ENCODE results near the gene ERC2. TPM values are rescaled to one million over a fixed set of nuclear protein-coding genes. Genes with fewer than 3 reads are reported as not detected.

Gene ERC2
- total and polyA plus RNA-seq, 2 donors (not counting 3 experiments of a cell fraction or from before 2014, with no cell fraction given), result 5.6 to 15.5 TPM

DNA sequence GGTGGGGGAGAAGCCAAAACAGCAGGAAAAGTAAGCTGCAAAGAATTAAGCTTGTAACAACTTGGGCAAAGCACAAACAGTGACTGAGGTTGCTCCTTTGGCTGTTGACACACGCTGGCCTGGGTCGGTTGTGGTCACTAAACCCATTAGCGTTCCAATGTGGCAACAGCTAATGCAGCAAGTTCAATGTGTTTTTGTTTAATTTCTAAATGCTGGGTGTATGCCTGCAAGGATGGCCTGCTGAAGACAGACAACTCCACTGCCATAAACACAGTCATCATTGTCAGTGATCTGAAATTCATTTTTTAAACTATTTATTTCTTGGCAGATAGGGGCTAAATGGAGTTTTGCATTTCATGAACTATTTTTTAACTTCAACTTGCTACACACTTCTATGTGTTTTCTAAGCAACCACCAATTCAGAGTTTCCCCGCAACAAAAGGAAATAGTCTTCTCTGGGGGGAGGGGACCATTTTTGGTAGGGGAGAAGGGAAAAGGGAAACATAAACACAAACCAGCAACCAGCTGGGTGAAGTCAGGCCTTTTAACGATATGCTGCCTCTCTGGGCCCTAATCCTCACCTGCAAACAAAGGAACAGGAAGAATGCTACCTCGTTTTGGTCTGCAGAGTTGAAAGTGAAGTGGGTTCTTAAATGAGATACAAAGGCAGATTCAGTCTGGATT lies 946.4 kb downstream of the ERC2 start:
- H3K9me1 ChIP-seq (replicated peaks; ENCODE audit: control insufficient read depth, extremely low read depth, insufficient read depth, low read length), result no peaks in the 10 kb centered on the region
- no peak overlapping the region for H3K27ac ChIP-seq (ENCODE audit: insufficient read depth, low read depth, low read length)
- POLR2A ChIA-PET, result interaction anchor here (0.7 kb wide), 1 partner anchor 16 kb away, joined by 3 read pairs; no protein-coding TSS in a partner anchor
- dilution Hi-C loops (cut with MboI; ENCODE audit: extremely low pct_ligation_motif_present, low sequenced_read_pairs) (no loop called here), intact Hi-C loops (cut with micrococcal nuclease) (no loop called here)
- H3K79me2 ChIP-seq (ENCODE audit: control insufficient read depth, insufficient read depth, low read length), result no peaks in the 10 kb centered on the region
- H3K9me3 ChIP-seq (replicated peaks; ENCODE audit: control insufficient read depth, insufficient read depth, low read length), result no peaks in the 10 kb centered on the region
- DNase-seq (ENCODE audit: low read depth, low spot score) (no peak), FAIRE-seq (no peak)
- no peak for TF ChIP-seq EZH2 (IDR thresholded peaks at IDR 0.05; ENCODE audit: borderline replicate concordance, low read depth, low read length, severe bottlenecking)
- no peak for TF ChIP-seq JUN (IDR thresholded peaks at IDR 0.05; ENCODE audit: borderline replicate concordance, insufficient read depth, insufficient read length, low read depth)
- TF ChIP-seq POLR2A (IDR thresholded peaks at IDR 0.05; ENCODE audit: low read depth, low read length), result no peak
- no peak for TF ChIP-seq MYC (IDR thresholded peaks at IDR 0.05; ENCODE audit: low read depth, low read length)
- TF ChIP-seq POLR2AphosphoS5 (IDR thresholded peaks at IDR 0.05; ENCODE audit: insufficient read depth, low read depth, low read length), result no peak
- no peak for TF ChIP-seq FOS (IDR thresholded peaks at IDR 0.05; ENCODE audit: borderline replicate concordance, insufficient read depth, low read length)
- no peak for TF ChIP-seq GATA2 (IDR thresholded peaks at IDR 0.05; ENCODE audit: insufficient read depth, insufficient read length, low read depth, low read length)
- TF ChIP-seq, protein P1, sequence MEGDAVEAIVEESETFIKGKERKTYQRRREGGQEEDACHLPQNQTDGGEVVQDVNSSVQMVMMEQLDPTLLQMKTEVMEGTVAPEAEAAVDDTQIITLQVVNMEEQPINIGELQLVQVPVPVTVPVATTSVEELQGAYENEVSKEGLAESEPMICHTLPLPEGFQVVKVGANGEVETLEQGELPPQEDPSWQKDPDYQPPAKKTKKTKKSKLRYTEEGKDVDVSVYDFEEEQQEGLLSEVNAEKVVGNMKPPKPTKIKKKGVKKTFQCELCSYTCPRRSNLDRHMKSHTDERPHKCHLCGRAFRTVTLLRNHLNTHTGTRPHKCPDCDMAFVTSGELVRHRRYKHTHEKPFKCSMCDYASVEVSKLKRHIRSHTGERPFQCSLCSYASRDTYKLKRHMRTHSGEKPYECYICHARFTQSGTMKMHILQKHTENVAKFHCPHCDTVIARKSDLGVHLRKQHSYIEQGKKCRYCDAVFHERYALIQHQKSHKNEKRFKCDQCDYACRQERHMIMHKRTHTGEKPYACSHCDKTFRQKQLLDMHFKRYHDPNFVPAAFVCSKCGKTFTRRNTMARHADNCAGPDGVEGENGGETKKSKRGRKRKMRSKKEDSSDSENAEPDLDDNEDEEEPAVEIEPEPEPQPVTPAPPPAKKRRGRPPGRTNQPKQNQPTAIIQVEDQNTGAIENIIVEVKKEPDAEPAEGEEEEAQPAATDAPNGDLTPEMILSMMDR (IDR thresholded peaks at IDR 0.05; ENCODE audit: extremely low read depth in 1 of 2, insufficient read depth in 1 of 2, low read depth in 1 of 2, low read length in 2 of 2), result no peak
- TF ChIP-seq, protein P2, sequence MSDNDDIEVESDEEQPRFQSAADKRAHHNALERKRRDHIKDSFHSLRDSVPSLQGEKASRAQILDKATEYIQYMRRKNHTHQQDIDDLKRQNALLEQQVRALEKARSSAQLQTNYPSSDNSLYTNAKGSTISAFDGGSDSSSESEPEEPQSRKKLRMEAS (IDR thresholded peaks at IDR 0.05; ENCODE audit: insufficient read depth, insufficient read length), result no peak
- no peaks in the 10 kb centered on the region for H3K27me3 ChIP-seq (ENCODE audit: control insufficient read depth in 2 of 2, insufficient read depth in 2 of 2, low read length in 2 of 2)
- no peak overlapping the region for H3K4me3 ChIP-seq (replicated peaks in 1 of 3; ENCODE audit: insufficient read depth in 1 of 3, low read depth in 1 of 3, low read length in 3 of 3)
- H3K9ac ChIP-seq (replicated peaks; ENCODE audit: extremely low read depth, insufficient read depth, low read length), result no peak overlapping the region
- no peaks in the 10 kb centered on the region for H4K20me1 ChIP-seq (replicated peaks; ENCODE audit: control insufficient read depth, extremely low read depth, insufficient read depth, low read length)
- no TSS peak for BruUV-seq (replicated peaks)
- CTCF ChIA-PET, result no interaction called here
- H3K36me3 ChIP-seq (ENCODE audit: control insufficient read depth in 2 of 2, extremely low read depth in 1 of 2, insufficient read depth in 2 of 2, low read length in 2 of 2), result no peaks in the 10 kb centered on the region
- no peak overlapping the region for H2AFZ ChIP-seq (ENCODE audit: low read depth, low read length)
- H3K4me2 ChIP-seq (ENCODE audit: insufficient read depth, low read length), result no peak overlapping the region
- no peaks in the 10 kb centered on the region for H3K4me1 ChIP-seq (ENCODE audit: control insufficient read depth, extremely low read depth, insufficient read depth, low read length)
